HCT116 (cell line): ENCODE results near the gene DDAH1. TPM values are rescaled to one million over a fixed set of nuclear protein-coding genes. Genes with fewer than 3 reads are reported as not detected.

Experiments used
- CBX3 ChIP-seq: IDR thresholded peaks from 2 replicates; pipeline ENCODE4 v1.6.1; 2012; ENCODE audit warnings: low read depth
- CEBPB ChIP-seq: IDR thresholded peaks from 2 replicates; pipeline ENCODE4 v1.6.1; 2012; ENCODE audit warnings: low read depth
- EGR1 ChIP-seq: IDR thresholded peaks from 2 replicates; pipeline ENCODE4 v1.6.1; 2012; ENCODE audit warnings: low read depth
- ELF1 ChIP-seq: IDR thresholded peaks from 2 replicates; pipeline ENCODE4 v1.6.1; 2012; ENCODE audit warnings: low read depth, borderline replicate concordance
- EZH2phosphoT487 ChIP-seq: fragments of 200-600 bp; IDR thresholded peaks from 2 replicates; pipeline ENCODE4 v1.6.1; 2018; ENCODE audit warnings: antibody characterized with exemption, borderline replicate concordance
- FOSL1 ChIP-seq: IDR thresholded peaks from 2 replicates; pipeline ENCODE4 v1.6.1; 2012; ENCODE audit warnings: low read depth
- RAD21 ChIP-seq: IDR thresholded peaks from 2 replicates; pipeline ENCODE4 v1.6.1; 2012; ENCODE audit warnings: low read depth, mild to moderate bottlenecking
- SIN3A ChIP-seq: IDR thresholded peaks from 2 replicates; pipeline ENCODE4 v1.6.1; 2012; ENCODE audit warnings: low read depth
- ZFX ChIP-seq: fragments of 450-650 bp; IDR thresholded peaks from 2 replicates; pipeline ENCODE4 v1.6.1; 2017
- total RNA-seq: library from RNA; stranded (reverse); gene quantifications from one replicate; pipeline ENCODE4 v1.2.1, GENCODE V29; 2021; ENCODE audit not compliant: unreplicated experiment
- TF ChIP-seq, protein P1 (sequence below): IDR thresholded peaks from 2 replicates; pipeline ENCODE4 v1.6.1; 2012; ENCODE audit warnings: low read depth
- TF ChIP-seq, protein P2 (sequence below): IDR thresholded peaks from 2 replicates; pipeline ENCODE4 v1.6.1; 2012
- TF ChIP-seq, protein P3 (sequence below): IDR thresholded peaks from 2 replicates; pipeline ENCODE4 v1.6.1; 2012
- TF ChIP-seq, protein P4 (sequence below): IDR thresholded peaks from 2 replicates; pipeline ENCODE4 v1.6.1; 2011; ENCODE audit warnings: mild to moderate bottlenecking, low read length, moderate library complexity; ENCODE audit not compliant: insufficient replicate concordance; ENCODE audit errors: extremely low read depth

Gene DDAH1
- total RNA-seq, 1 experiment from 2014 or later, result 16.6 TPM

DNA sequence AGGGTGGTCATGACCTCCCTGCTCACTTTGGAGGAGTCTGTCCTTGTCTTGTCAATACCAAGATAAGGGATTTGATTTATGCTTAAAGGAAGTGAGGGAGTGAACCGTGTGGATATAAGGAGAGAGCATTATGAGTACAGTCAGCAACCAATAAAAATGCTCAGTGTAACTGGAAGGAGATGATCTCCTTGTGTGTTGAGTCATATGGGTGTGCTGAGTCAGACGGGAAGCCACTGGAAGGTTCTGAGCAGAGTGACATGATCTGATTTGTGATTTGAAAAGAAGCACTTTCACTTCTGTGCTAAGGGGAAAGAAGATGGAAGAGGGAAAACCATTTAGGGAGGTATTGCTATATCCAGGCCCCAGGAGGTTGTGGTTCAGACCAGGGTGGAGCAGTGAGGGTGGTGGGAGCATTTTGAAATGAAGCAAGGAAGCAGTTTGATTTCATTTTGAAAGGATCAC lies 186.1 kb downstream of the DDAH1 start (continued):
- TF ChIP-seq, protein P1, sequence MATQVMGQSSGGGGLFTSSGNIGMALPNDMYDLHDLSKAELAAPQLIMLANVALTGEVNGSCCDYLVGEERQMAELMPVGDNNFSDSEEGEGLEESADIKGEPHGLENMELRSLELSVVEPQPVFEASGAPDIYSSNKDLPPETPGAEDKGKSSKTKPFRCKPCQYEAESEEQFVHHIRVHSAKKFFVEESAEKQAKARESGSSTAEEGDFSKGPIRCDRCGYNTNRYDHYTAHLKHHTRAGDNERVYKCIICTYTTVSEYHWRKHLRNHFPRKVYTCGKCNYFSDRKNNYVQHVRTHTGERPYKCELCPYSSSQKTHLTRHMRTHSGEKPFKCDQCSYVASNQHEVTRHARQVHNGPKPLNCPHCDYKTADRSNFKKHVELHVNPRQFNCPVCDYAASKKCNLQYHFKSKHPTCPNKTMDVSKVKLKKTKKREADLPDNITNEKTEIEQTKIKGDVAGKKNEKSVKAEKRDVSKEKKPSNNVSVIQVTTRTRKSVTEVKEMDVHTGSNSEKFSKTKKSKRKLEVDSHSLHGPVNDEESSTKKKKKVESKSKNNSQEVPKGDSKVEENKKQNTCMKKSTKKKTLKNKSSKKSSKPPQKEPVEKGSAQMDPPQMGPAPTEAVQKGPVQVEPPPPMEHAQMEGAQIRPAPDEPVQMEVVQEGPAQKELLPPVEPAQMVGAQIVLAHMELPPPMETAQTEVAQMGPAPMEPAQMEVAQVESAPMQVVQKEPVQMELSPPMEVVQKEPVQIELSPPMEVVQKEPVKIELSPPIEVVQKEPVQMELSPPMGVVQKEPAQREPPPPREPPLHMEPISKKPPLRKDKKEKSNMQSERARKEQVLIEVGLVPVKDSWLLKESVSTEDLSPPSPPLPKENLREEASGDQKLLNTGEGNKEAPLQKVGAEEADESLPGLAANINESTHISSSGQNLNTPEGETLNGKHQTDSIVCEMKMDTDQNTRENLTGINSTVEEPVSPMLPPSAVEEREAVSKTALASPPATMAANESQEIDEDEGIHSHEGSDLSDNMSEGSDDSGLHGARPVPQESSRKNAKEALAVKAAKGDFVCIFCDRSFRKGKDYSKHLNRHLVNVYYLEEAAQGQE, result no peak
- peak; percentile 67 for TF ChIP-seq CBX3
- TF ChIP-seq CEBPB, result peak; percentile 43; the same call in 1 of the 2 replicates
- TF ChIP-seq EGR1, result no peak
- TF ChIP-seq EZH2phosphoT487, result no peak
- TF ChIP-seq SIN3A, result peak; percentile 81
- TF ChIP-seq, protein P2, sequence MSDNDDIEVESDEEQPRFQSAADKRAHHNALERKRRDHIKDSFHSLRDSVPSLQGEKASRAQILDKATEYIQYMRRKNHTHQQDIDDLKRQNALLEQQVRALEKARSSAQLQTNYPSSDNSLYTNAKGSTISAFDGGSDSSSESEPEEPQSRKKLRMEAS, result peak; percentile 64; the same call in 1 of the 2 replicates
- TF ChIP-seq FOSL1, result peak; percentile 95
- TF ChIP-seq, protein P3, sequence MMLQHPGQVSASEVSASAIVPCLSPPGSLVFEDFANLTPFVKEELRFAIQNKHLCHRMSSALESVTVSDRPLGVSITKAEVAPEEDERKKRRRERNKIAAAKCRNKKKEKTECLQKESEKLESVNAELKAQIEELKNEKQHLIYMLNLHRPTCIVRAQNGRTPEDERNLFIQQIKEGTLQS, result no peak
- no peak for TF ChIP-seq RAD21
- TF ChIP-seq, protein P4, sequence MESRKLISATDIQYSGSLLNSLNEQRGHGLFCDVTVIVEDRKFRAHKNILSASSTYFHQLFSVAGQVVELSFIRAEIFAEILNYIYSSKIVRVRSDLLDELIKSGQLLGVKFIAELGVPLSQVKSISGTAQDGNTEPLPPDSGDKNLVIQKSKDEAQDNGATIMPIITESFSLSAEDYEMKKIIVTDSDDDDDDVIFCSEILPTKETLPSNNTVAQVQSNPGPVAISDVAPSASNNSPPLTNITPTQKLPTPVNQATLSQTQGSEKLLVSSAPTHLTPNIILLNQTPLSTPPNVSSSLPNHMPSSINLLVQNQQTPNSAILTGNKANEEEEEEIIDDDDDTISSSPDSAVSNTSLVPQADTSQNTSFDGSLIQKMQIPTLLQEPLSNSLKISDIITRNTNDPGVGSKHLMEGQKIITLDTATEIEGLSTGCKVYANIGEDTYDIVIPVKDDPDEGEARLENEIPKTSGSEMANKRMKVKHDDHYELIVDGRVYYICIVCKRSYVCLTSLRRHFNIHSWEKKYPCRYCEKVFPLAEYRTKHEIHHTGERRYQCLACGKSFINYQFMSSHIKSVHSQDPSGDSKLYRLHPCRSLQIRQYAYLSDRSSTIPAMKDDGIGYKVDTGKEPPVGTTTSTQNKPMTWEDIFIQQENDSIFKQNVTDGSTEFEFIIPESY, result no peak
- no peak for TF ChIP-seq ZFX
- no peak for TF ChIP-seq ELF1
